Superior temporal gyrus (tissue), 1 donor: ENCODE results near the gene RFXAP.
A peak's percentile ranks its signal among the peaks of the same experiment; 100 is the strongest.

Source experiments
- DNase-seq: peaks from one replicate; pipeline ENCODE4 v3.0.0-alpha.2; 2016; ENCODE audit errors: extremely low spot score

Gene RFXAP

GRCh38 chr13:36817996-36818803 is 822 bp upstream of the RFXAP start:
- DNase-seq: peak; percentile 62

- no peak for DNase-seq
Observed at GRCh38 chr13:36819739-36820090, 693 bp downstream of the RFXAP start.

DNA sequence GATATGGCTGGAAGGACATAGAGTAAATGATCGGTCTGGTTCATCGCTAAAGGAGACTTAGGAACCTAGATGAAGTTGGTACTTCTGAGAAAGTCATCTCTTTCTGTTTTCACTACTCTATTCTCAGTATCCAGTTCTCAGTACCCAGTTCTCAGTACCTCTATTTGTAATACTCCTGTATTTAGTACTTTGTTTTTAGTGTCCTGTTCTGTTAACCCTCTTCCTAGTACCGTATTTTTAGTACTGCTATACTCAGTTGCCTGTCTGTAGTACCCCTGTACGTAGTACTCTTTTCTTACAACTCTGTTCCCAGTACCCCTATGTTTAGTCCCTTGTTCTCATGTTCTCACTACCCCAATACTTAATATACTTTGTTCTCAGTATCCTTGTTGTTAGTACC is 1.2 kb downstream of the RFXAP start:
- DNase-seq: no peak

GRCh38 chr13:36822785-36823184 is 3.8 kb downstream of the RFXAP start:
- no peak for DNase-seq

- DNase-seq: no peak
Observed at GRCh38 chr13:36829753-36830152, 10.7 kb downstream of the RFXAP start.

- DNase-seq: no peak
Observed at GRCh38 chr13:36831291-36831690, 12.3 kb downstream of the RFXAP start.

DNA sequence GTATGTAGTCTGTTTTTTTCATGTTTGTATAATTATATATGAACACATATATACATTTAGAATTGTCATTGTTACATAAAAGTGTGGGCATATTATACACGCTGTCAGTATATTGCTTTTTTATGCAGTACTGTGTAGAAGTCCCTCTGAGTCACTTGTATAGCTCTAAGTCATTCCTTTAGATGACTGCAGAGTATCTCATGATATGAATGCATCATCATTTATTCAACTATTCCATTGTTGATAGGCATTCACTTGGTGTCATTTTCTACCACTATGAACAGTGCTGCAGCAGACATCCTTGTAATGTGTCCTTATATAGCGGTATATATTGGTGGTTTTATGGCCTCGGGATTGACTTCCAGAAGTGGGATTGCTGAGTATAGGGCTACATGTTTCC is 15.3 kb downstream of the RFXAP start:
- no peak for DNase-seq

DNA sequence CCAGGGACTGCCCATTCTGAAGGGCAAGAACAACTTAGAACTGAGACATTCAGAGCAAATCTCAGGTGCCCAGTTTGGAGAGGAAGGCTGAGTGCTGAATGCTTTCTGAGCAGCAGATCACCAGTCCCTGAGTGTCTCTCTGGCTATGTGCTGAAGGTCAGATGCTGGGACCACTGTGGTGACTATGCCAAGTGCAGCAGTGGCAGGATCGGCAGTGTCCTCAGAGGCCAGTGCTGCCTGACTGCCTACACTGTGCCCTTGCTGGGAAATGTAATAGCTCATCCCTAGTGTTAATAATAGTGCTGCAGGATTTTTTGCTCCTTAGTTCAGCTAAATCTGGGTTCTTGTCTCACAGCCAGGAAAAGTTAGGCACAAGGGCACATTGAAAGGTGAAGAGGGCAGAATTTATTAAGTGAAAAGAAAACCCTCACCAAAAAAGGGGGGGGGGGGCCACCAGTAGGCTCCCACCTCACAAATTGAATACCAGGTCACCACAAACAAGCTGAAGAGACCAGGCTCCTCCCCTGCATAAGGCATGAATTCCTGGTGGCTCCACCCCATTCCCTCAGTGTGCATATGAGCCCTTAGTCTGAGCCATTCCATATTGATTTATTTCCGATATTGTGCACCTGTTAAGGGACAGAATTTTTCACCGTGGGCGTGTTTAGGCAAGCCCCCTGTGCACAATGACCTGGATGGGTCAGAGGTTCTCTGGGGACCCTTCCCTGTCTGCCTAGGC is 18.5 kb downstream of the RFXAP start:
- DNase-seq: no peak

DNA sequence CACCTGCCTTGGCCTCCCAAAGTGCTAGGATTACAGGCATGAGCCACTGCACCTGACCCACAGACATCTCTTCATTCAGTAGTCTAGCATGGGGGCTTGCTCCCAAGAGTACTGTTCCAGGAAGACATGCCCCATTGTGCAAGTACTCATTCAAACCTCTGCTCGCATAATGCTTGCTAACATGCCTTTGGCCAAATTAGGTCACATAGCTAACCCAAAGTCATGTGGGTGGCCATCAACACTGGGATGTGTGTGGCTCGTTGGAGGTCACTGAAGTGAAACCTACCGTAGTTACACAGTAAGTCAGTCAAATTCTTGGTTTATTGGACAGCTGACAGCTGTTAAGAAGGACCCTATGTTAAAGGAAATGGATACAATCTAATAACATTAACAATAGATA is 20.3 kb downstream of the RFXAP start:
- no peak for DNase-seq

- DNase-seq: no peak
Observed at GRCh38 chr13:36839981-36840380, 21.0 kb downstream of the RFXAP start.

- no peak for DNase-seq
Observed at GRCh38 chr13:36840718-36841250, 21.8 kb downstream of the RFXAP start.

DNA sequence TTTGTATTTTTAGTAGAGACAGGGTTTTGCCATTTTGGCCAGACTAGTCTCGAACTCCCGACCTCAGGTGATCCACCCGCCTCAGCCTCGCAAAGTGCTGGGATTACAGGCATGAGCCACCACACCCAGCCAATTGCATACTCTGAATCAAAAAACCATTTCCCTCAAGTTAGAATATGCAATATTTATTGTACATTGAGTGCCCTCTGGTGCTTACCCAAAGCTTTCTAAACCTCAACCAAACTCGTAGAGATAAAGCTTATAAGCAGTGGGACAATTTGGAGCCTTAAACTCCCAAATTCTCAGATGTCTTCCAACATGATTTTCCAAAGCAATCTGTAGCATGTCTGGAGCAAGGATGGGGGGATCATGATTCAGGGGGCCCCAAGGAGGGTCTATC is 22.4 kb downstream of the RFXAP start:
- DNase-seq: no peak

- DNase-seq: no peak
Observed at GRCh38 chr13:36847606-36848005, 28.6 kb downstream of the RFXAP start.

DNA sequence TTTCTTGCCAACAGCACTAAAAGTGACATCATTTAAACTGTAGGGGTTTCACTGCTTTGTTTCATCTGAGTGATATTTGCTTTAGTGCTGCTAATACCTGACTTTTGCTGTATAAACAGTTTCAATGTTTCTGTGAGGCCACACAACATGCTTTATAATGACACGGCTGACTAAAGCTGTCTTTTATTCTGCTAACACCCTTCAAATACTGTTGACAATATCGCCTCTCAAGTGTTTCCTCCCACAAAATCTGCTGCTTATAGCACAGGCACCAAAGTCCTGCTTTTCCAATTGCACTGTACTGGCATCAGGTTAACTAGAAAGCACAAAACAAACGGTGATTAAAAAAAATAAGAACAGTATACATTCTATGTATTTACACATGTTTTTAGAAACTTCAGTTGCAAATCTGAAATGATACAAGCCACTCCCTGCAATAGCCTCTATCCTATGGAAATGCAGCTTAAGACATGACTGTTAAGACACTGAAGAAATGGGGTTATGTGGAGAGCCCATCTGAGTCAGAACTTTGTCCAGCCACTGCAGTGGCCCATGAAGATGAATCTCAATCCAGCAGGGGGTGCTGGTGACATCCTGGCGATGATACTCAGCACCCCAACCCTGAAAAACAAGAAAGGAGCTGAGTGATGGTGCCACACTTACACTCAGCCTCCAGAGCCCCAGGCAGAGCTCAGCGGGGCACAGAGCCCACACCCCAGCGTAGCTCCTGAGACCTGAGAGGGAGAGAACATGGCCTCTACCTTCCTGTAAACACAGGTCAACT is 29.4 kb downstream of the RFXAP start:
- no peak for DNase-seq

GRCh38 chr13:36850790-36851438 is 31.9 kb downstream of the RFXAP start:
- no peak for DNase-seq

- DNase-seq: no peak
Observed at GRCh38 chr13:36857253-36857652, 38.2 kb downstream of the RFXAP start.

- peak; percentile 76 for DNase-seq
Observed at GRCh38 chr13:36858290-36858689, 39.3 kb downstream of the RFXAP start.

GRCh38 chr13:36859259-36859658 is 40.2 kb downstream of the RFXAP start:
- no peak for DNase-seq

GRCh38 chr13:36862002-36862685 is 43.1 kb downstream of the RFXAP start:
- DNase-seq: no peak

- DNase-seq: no peak
Observed at GRCh38 chr13:36862722-36863121, 43.7 kb downstream of the RFXAP start.

DNA sequence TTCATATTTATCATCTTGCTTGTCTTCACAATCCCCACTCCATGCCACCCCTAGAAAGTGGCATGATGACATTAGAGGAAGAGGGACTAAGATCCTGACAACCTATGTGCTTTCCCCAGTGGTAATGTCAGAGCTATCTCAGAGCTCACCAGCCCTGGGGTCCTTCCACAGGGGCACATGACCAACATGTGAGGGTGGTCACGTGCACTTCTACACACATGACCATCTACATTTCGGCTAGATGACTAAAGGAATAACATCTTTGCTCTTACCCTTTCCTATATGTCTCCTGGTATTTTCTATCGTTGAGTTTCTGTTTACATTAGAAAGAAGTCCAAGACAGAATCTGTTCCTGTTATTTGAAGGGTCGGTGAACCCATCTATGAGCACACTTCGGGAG is 46.2 kb downstream of the RFXAP start:
- DNase-seq: no peak
